Tongue (tissue), 2 donors: ENCODE measurements around the gene CHST12. TPM values are rescaled to one million over a fixed set of nuclear protein-coding genes. Genes with fewer than 3 reads are reported as not detected.
"Not testable (repeated sequence)": the region's sequence is repeated elsewhere in the genome, so short reads cannot be mapped to it uniquely, and the experiment has no call there.

Experiments
- DNase-seq: peaks from one replicate; pipeline ENCODE4 v3.0.0-alpha.2; 2015
- total RNA-seq: library from RNA; depleted of rRNA; stranded (reverse); fragments of >200 nt; gene quantifications from one replicate; pipeline ENCODE4 v1.2.3, GENCODE V29; 2014

The CHST12 gene
- total RNA-seq, 1 donor from 2014 or later, result 7.4 TPM

- DNase-seq, result peak; percentile 42
These were observed 572 bp downstream of the CHST12 start for GRCh38 chr7:2403718-2404648.

- no peak for DNase-seq
These were observed 1.3 kb downstream of the CHST12 start for GRCh38 chr7:2404714-2405119.

DNA sequence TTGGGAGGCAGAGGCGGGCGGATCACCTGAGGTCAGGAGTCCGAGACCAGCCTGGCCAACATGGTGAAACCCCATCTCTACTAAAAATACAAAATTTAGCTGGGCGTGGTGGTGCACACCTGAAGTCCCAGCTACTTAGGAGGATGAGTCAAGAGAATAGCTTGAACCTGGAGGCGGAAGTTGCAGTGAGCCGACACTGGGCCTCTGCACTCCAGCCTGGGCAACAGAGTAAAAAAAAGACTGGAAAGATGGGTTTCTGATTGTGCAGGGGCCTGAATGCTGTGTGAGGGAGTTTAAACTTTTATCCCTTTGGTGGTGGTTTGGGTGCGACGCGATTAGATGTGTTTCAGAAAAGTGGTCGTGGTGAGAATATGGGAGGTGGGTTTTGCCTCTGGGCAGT is 1.8 kb downstream of the CHST12 start:
- DNase-seq, result no peak

GRCh38 chr7:2405601-2406345 is 2.4 kb downstream of the CHST12 start:
- no peak for DNase-seq

DNA sequence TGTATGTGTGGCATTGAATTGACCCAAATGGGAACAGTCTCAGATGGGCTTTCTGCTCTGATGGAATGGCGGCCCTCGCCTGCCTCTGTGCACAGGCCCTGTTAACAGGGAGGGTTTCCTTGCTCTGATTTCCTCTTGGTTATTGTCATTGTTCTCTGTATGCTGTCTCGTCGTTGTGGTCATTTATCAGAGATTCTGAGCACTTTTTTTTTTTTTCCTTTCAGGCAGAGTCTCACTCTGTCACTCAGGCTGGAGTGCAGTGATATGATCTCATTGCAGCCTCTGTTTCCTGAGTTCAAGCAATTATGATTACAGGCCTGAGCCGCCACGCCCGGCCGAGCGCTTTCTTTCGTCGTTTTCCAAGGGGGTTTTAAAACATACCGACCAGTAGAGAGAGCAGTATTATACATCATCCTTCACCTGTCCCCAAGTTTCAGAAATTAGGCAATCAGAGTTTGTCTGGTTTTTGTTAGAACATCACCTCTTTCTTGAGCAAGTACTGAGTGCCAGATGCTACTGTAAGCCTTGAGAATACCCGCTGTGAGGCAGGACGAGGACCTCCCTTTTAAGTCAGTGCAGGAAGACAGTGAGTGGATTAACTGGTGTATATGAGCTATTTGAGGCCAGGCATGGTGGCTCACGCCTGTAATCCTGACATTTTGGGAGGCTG is 6.5 kb downstream of the CHST12 start:
- no peak for DNase-seq

DNA sequence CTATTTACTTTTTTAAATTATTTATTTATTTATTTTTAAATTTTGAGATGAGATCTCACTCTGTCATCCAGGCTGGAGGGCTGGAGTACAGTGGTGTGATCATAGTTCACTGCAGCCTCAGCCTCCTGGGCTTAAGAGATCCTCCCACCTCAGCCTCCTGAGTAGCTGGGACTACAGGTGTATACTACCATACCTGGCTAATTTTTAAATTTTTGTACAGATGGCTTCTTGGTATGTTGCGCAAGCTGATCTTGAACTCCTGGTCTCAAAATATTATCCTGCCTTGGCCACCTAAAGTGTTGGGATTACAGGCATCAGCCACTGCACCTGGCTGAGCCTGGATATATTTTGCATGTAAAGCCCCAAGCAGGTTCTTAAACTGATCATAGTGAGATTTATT is 7.6 kb downstream of the CHST12 start:
- no peak for DNase-seq

DNA sequence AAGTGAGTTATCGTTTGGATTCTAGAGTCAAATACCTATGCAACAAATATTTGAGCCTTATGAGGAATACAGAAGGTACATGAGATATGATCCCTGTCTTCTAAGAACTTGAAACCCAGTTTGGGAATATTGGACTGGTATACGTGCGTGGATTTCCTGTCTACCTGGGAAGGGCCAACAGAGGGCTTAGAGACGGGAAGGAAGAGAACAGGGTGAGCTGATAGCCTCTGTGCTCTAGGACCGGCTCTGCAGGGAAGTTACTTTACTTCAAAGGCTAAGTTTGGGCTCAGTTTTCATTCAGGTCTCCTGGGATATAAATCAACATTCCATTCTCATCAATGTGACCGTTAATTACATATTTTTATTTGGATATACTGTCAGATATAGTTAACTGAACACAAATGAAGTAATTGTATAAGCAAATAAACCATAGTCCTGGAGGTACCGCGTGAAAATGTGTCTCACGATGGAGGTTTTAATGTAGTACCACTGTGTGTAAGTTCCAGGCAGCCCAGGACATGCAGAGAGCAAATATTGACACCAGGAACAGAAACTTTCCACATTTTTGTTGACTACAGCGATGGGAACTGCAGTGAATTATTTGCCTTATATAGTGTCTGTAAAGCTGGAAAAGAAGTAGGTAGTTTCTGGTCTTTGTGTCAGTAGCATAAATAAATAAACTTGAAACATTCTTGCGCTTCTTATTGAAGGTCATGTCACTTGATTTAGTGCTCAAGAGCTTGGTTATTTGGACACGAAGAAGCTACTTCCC is 8.6 kb downstream of the CHST12 start:
- peak; percentile 40 for DNase-seq

DNA sequence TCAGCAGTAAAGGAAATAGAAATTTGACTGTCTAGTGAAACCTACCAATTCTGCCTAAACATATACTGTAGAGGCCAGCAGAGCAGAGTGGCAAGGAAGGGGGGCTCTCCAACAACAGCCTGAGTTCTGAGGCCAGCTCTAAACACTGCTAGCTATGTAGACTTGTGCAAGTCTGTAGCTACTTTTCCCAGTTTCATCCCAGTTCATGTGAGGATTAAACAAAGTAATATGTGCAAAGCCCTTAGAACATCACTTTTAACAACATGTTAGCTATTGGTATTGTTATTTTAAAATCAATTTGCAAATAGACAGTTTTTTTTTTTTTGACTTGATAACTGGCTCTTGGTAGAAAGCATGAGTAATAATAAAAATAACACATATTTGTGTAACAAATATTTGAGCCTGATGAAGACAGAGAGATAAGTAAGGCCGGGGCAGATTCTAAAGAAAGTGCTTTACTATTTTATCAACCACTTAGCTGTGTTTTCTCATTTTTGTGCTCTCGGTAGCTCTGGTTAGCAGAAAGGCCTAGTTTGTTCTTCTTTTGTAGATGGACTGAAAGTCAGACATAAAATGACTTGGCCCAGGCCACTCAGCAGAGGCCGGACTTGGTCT is 9.3 kb downstream of the CHST12 start:
- DNase-seq, result no peak

DNA sequence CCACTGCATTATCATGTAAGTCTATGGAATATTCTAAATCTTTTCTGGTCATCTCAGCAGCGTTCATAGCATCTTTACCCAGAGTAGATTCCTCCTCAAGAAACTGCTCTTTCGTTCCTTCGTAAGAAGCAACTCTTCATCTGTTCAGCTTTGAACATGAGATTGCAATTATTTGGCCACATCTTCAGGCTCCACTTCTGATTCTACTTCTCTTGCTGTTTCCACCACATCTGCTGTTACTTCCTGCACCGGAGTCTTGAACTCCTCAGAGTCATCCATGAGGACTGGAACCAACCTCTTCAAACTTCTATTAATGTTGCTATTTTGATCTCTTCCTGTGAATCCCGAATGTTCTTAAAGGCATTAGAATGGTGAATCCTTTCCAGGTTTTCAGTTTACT is 12.7 kb downstream of the CHST12 start:
- DNase-seq, result no peak

GRCh38 chr7:2416650-2417049 is 13.2 kb downstream of the CHST12 start:
- DNase-seq, result no peak

DNA sequence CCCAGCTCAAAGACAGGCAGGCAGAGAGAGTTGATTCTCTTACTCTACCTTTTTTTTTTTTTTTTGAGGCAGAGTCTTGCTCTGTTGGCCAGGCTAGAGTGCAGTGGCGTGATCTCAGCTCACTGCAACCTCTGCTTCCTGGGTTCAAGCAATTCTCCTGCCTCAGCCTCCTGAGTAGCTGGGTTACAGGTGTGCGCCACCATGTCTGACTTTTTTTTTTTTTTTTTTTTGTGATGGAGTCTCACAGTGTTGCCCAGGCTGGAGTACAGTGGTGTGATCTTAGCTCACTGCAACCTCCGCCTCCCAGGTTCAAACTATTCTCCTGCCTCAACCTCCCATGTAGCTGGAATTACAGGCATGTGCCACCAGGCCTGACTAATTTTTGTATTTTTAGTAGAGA is 13.8 kb downstream of the CHST12 start:
- DNase-seq, result not testable (repeated sequence)

- DNase-seq, result no peak
These were observed 14.6 kb downstream of the CHST12 start for GRCh38 chr7:2417981-2418481.

GRCh38 chr7:2420216-2420933 is 17.0 kb downstream of the CHST12 start:
- no peak for DNase-seq

- DNase-seq, result no peak
These were observed 18.5 kb downstream of the CHST12 start for GRCh38 chr7:2421943-2422310.

DNA sequence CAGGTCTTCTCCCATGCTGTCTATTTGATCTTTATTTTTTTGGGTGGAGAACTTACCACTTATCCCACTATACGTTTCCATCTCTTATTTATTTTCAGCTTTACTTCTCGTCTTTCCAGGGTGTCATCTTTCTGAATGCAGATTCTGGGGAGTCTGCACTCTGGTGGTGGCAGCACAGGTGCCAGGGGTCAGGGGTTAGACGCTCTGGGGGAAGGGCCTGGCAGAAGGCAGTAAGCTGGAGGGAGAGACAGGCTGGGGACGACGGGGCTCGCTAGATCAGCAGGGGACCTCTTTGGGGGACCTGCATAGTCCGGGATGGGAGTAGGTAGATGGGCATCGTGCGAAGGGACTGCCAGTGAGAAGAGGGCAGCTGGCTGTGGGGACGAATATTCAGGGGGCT is 22.3 kb downstream of the CHST12 start:
- DNase-seq, result no peak

- DNase-seq, result no peak
These were observed 28.0 kb downstream of the CHST12 start for GRCh38 chr7:2431260-2431867.

- no peak for DNase-seq
These were observed 29.7 kb downstream of the CHST12 start for GRCh38 chr7:2432910-2433712.

DNA sequence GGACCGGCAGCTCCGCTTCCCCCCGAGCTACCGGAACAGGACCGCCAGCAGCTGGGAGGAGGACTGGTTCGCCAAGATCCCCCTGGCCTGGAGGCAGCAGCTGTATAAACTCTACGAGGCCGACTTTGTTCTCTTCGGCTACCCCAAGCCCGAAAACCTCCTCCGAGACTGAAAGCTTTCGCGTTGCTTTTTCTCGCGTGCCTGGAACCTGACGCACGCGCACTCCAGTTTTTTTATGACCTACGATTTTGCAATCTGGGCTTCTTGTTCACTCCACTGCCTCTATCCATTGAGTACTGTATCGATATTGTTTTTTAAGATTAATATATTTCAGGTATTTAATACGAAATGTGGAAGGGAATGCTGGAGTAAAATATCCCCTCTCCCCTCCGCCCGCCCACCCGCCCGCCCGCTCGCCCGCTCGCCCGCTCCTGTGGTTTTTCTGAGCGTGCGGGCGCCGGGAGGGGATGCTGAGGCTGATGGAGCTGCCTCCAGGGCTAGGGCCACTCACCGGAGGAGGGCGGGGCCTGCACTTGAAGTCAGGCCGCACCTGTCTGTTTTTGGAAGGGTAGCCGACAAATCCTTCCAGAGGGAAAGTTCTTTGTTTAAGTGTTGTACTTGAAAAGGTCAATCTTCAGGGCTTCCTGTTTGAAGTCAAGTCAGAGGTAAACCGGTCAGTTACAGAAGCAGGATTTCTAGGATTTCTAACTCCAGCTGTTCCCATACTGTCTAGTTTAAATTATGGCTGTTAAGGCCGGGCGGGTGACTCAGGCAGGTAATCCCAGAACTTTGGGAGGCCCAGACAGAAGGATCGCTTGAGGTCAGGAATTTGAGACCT is 30.5 kb downstream of the CHST12 start:
- DNase-seq, result no peak

DNA sequence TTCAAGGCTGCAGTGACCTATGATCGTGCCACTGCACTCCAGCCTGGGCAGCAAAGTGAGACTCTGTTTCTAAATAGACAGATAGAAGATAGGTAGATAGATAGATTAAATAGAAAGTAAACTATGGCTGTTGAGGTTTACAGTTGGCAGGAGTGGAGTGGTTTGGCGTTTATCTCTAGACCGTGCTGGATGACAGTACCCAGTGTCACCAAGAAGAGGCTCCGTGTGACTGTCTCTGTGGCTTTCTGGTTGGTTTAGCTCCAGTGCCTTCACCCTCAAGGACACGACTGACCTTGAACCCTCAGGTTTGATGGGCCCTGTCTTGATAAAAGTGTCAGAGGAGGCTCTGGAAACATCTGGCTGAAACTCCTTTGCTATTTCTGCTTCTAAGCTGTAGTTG is 31.7 kb downstream of the CHST12 start:
- no peak for DNase-seq
